NOMO-1 treated with DMSO at 0.1 percent for 48 hours (cell line): ENCODE results near the gene SPINT2.
A peak's percentile ranks its signal among the peaks of the same experiment; 100 is the strongest.
"Not testable (repeated sequence)": the region's sequence is repeated elsewhere in the genome, so short reads cannot be mapped to it uniquely, and the experiment has no call there.

Experiments used
- DNase-seq: peaks from one replicate; lab custom pipeline; 2025; ENCODE audit not compliant: unreplicated experiment; lab: John Stamatoyannopoulos, UW

SPINT2 gene

GRCh38 chr19:38234615-38235014, 29.8 kb upstream of the SPINT2 start:
- DNase-seq = no peak

- DNase-seq = no peak
Measured at GRCh38 chr19:38239816-38240215, 24.6 kb upstream of the SPINT2 start.

- no peak for DNase-seq
Measured at GRCh38 chr19:38243279-38243673, 21.1 kb upstream of the SPINT2 start.

- peak; percentile 42 for DNase-seq
Measured at GRCh38 chr19:38245826-38246498, 18.4 kb upstream of the SPINT2 start.

GRCh38 chr19:38247126-38247525, 17.2 kb upstream of the SPINT2 start:
- no peak for DNase-seq

- no peak for DNase-seq
Measured at GRCh38 chr19:38247734-38248268, 16.6 kb upstream of the SPINT2 start.

GRCh38 chr19:38248421-38248820, 16.0 kb upstream of the SPINT2 start:
- DNase-seq = no peak

GRCh38 chr19:38250428-38250820, 13.9 kb upstream of the SPINT2 start:
- DNase-seq = no peak

- no peak for DNase-seq
Measured at GRCh38 chr19:38250821-38251563, 13.4 kb upstream of the SPINT2 start.

GRCh38 chr19:38251564-38252051, 12.8 kb upstream of the SPINT2 start:
- DNase-seq = no peak

- DNase-seq = no peak
Measured at GRCh38 chr19:38252385-38252784, 12.0 kb upstream of the SPINT2 start.

GRCh38 chr19:38252941-38253691, 11.3 kb upstream of the SPINT2 start:
- no peak for DNase-seq

GRCh38 chr19:38253788-38254187, 10.6 kb upstream of the SPINT2 start:
- DNase-seq = no peak

- no peak for DNase-seq
Measured at GRCh38 chr19:38255383-38256014, 8.9 kb upstream of the SPINT2 start.

- DNase-seq = not testable (repeated sequence)
Measured at GRCh38 chr19:38261942-38262341, 2.4 kb upstream of the SPINT2 start.

GRCh38 chr19:38262585-38263268, 1.6 kb upstream of the SPINT2 start:
- no peak for DNase-seq

GRCh38 chr19:38263689-38264485, 486 bp upstream of the SPINT2 start:
- peak; percentile 74 for DNase-seq

GRCh38 chr19:38265213-38265861, 964 bp downstream of the SPINT2 start:
- DNase-seq = peak; percentile 81

- DNase-seq = no peak
Measured at GRCh38 chr19:38265921-38266429, 1.6 kb downstream of the SPINT2 start.
